Adrenal gland (tissue), 5 donors: ENCODE measurements around the gene GRID1.

Experiments
- POLR2A ChIP-seq, 2 donors: fragments of 450-650 bp; IDR thresholded peaks; one replicate each; pipeline ENCODE4 v1.6.1; 2017; ENCODE audit warnings: antibody characterized with exemption in 2 of 2, mild to moderate bottlenecking in 2 of 2, moderate library complexity in 1 of 2
- TF ChIP-seq, protein P1 (sequence below), 6 experiments: fragments of 450-650 bp in 4 of 6; fragments of 200-600 bp in 2 of 6; sonication (generic) in 1 of 6; IDR thresholded peaks; 1 replicate in 5 of 6; 2 replicates in 1 of 6; pipeline versions ENCODE4 v1.5.1 to v1.8.0; 2016 to 2021; ENCODE audit warnings: antibody characterized with exemption in 6 of 6, mild to moderate bottlenecking in 2 of 6, moderate library complexity in 1 of 6
- donor health status: DM: no; HTN: no; CAD: no.

DNA sequence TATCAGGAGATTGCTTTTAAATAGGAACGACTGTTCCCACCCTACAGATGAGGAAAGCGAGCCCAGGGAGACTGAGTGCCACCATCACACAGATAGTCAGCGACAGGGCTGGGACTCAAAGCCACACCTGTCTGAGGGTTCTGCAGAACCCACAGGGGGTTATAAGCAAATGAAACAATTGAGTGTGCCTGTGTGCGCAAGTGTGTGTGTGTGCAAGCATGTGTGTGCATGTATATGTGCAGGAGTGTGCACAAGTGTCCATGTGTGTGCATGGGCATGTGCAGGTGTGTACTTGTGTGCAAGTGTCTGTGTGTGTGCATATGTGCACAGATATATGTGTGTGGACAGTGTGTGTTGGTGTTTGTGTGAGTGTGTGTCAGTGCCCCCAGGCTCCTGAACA is 280.2 kb downstream of the GRID1 start:
- TF ChIP-seq, protein P1, sequence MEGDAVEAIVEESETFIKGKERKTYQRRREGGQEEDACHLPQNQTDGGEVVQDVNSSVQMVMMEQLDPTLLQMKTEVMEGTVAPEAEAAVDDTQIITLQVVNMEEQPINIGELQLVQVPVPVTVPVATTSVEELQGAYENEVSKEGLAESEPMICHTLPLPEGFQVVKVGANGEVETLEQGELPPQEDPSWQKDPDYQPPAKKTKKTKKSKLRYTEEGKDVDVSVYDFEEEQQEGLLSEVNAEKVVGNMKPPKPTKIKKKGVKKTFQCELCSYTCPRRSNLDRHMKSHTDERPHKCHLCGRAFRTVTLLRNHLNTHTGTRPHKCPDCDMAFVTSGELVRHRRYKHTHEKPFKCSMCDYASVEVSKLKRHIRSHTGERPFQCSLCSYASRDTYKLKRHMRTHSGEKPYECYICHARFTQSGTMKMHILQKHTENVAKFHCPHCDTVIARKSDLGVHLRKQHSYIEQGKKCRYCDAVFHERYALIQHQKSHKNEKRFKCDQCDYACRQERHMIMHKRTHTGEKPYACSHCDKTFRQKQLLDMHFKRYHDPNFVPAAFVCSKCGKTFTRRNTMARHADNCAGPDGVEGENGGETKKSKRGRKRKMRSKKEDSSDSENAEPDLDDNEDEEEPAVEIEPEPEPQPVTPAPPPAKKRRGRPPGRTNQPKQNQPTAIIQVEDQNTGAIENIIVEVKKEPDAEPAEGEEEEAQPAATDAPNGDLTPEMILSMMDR (IDR thresholded peaks at IDR 0.05): no peak
- TF ChIP-seq POLR2A (IDR thresholded peaks at IDR 0.05): no peak
